ENCODE data around the gene TCF7L2. TPM values are rescaled to one million over a fixed set of nuclear protein-coding genes. Genes with fewer than 3 reads are reported as not detected.

Gene TCF7L2
- total RNA-seq, 1 donor from 2014 or later = 8.2 TPM

DNA sequence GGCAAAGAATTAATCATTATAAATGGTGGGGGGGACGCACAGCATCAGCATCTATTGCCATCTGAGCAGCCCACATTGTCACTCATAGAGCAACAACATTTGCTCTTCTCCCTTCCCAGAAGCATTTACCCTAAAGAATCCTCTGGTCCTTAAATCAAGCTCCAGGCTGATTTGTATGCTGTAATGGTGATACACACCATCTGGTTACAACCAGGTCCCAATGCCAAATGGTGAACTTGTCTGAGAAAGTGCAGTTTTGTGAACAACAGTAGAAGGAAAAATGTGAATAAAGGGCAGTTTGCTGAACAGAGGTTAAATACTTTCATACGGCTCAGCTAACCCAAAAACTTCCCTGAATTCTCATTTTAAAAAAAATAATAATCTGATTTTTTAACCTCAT, 38.8 kb upstream of the TCF7L2 start:
- DNase-seq (ENCODE audit: low spot score in 2 of 2) = no peak
- intact Hi-C loops (cut with DNase I) = no loop called here
- TF ChIP-seq, protein P1, sequence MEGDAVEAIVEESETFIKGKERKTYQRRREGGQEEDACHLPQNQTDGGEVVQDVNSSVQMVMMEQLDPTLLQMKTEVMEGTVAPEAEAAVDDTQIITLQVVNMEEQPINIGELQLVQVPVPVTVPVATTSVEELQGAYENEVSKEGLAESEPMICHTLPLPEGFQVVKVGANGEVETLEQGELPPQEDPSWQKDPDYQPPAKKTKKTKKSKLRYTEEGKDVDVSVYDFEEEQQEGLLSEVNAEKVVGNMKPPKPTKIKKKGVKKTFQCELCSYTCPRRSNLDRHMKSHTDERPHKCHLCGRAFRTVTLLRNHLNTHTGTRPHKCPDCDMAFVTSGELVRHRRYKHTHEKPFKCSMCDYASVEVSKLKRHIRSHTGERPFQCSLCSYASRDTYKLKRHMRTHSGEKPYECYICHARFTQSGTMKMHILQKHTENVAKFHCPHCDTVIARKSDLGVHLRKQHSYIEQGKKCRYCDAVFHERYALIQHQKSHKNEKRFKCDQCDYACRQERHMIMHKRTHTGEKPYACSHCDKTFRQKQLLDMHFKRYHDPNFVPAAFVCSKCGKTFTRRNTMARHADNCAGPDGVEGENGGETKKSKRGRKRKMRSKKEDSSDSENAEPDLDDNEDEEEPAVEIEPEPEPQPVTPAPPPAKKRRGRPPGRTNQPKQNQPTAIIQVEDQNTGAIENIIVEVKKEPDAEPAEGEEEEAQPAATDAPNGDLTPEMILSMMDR (IDR thresholded peaks at IDR 0.05) = no peak
- H3K4me1 ChIP-seq = no peaks in the 10 kb centered on the region
- no peaks in the 10 kb centered on the region for H3K9me3 ChIP-seq
- H3K27me3 ChIP-seq = no peaks in the 10 kb centered on the region
- no peak overlapping the region for H3K27ac ChIP-seq
- no peaks in the 10 kb centered on the region for H3K36me3 ChIP-seq
- no peak overlapping the region for H3K4me3 ChIP-seq

DNA sequence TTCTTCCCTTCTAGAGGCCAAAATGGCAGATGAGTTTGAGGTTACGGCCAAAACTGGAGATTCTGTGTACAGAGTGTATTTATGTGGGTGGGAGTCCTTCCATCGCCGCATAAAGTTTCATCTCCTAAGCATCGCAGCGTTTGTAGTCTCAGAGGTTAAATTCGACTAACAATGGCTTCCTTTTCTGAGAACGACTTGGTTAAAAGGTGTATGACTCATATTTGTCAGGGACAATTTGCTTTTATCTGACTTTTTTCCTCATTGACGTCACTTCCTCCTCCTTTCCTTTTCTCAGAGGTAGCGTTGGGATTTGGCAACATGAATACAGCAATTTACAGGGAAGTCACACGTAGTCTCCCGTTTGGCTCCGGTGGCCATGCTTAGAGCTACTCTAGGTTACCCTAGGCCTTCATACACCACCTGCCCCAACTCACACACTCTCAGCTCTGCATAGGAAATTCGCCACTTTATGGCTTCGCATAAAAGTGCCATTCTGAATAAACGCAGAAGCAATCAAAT, 37.6 kb upstream of the TCF7L2 start:
- DNase-seq (ENCODE audit: low spot score in 2 of 2) = no peak
- TF ChIP-seq, protein P1 (IDR thresholded peaks at IDR 0.05) = no peak

DNA sequence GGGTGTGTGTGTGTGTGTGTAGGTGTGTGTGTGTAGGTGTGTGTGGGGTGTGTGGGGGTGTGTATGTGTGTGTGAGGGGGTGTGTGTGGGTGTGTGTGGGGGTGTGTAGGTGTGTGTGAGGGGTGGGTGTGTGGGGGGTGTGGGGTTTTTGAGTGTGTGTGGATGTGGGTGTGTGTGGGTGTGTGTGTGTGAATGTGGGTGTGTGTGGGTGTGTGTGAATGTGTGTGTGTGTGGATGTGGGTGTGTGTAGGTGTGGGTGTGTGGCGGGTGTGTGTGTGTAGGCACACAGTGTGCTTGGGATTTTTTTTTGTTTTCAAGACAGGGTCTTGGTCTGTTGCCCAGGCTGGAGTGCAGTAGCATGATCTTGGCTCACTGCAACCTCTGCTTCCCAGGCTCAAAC, 36.8 kb upstream of the TCF7L2 start:
- no peaks in the 10 kb centered on the region for H3K9me3 ChIP-seq
- no peaks in the 10 kb centered on the region for H3K36me3 ChIP-seq
- H3K27me3 ChIP-seq = no peaks in the 10 kb centered on the region
- H3K27ac ChIP-seq = no peak overlapping the region
- DNase-seq (ENCODE audit: low spot score in 2 of 2) = no peak
- H3K4me3 ChIP-seq = no peak overlapping the region
- H3K4me1 ChIP-seq = no peaks in the 10 kb centered on the region
- TF ChIP-seq, protein P1 (IDR thresholded peaks at IDR 0.05) = no peak
- intact Hi-C loops (cut with DNase I) = no loop called here

More for the DNA sequence above, 37.6 kb upstream of the TCF7L2 start:
- intact Hi-C loops (cut with DNase I) = no loop called here
- H3K36me3 ChIP-seq = no peaks in the 10 kb centered on the region
- no peak overlapping the region for H3K27ac ChIP-seq
- H3K9me3 ChIP-seq = no peaks in the 10 kb centered on the region
- no peak overlapping the region for H3K4me3 ChIP-seq
- H3K4me1 ChIP-seq = no peaks in the 10 kb centered on the region
- H3K27me3 ChIP-seq = no peaks in the 10 kb centered on the region

DNA sequence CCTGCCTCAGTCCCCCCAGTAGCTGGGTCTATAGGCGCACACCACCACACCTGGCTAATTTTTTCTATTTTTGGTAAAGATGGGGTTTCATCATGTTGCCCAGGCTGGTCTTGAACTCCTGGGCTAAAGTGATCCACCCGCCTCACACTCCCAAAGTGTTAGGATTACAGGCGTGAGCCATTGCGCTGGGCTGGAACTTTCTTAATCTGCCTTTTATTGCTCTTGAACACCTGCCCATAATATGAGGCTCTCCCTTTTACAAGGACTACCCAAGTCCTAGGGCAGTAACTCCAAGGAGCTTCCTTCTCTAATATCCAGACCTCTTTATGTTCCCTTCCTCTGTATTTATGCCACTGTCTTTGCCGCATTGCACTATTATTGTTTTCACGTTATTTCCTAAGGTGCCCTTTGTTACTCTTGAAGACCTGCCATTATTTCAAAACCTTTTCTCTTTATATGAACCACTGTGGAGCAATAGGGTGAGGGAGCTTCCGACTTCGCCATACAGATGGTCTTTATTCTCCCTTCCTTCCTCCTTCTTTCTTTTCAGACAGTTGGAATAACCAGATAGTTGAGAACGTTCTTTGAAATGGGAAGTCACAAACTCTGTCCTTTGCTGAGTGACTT, 36.3 kb upstream of the TCF7L2 start:
- H3K27me3 ChIP-seq = no peaks in the 10 kb centered on the region
- TF ChIP-seq, protein P1 (IDR thresholded peaks at IDR 0.05) = no peak
- intact Hi-C loops (cut with DNase I) = no loop called here
- no peak for DNase-seq (ENCODE audit: low spot score in 2 of 2)
- H3K4me1 ChIP-seq = no peaks in the 10 kb centered on the region
- H3K9me3 ChIP-seq = no peaks in the 10 kb centered on the region
- no peaks in the 10 kb centered on the region for H3K36me3 ChIP-seq
- no peak overlapping the region for H3K27ac ChIP-seq
- H3K4me3 ChIP-seq = no peak overlapping the region

DNA sequence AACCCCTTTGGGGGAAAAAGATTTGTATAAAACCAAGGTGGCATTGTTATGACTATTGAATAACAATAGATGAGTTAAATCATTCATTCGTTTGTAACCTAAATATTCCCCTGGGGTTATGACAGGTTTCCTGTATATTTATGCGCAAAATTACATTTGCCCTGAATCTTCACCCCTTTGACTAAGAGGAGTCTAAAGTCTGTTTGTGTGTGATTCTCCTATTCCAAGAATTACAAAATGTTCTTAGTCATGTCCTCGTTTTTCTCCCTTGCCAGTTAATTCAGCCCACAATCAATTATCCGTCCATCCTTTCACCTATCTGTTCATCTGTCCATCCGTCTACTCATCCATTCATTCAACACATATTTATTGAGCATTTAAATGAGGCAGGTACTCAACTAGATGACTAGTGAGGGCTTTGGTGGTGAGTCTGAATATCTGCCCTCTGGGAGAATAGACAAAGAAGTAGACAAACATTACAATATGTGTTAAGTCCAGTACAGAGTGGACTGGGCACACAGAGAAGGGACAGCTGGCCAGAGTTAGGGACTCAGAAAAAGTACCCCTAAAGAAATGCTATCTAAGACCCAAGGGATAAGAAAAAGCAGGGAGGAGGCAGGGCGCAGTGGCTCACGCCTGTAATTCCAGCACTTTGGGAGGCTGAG, 35.6 kb upstream of the TCF7L2 start:
- no peak for DNase-seq (ENCODE audit: low spot score in 2 of 2)
- Histone ChIP-seq H3K27me3 (no peaks in the 10 kb centered on the region), H3K4me1 (no peaks in the 10 kb centered on the region), H3K4me3 (no peak overlapping the region), H3K36me3 (no peaks in the 10 kb centered on the region), H3K9me3 (no peaks in the 10 kb centered on the region), H3K27ac (no peak overlapping the region)
- TF ChIP-seq, protein P1 (IDR thresholded peaks at IDR 0.05) = no peak
- intact Hi-C loops (cut with DNase I) = no loop called here
